HEK293T (cell line): ENCODE measurements around the gene SOX12.

Experiments used
- CTCF ChIA-PET: fragments of 350-600 bp; formaldehyde crosslinking; extraction: SDS; loops from one replicate; lab custom pipeline; 2021; ENCODE audit warnings: antibody characterized with exemption, inconsistent platforms; lab: Yijun Ruan, JAX
- POLR2A ChIA-PET: fragments of 350-600 bp; formaldehyde crosslinking; extraction: SDS; loops from one replicate; lab custom pipeline; 2020; ENCODE audit warnings: antibody characterized with exemption, inconsistent platforms; lab: Yijun Ruan, JAX
- DNase-seq: peaks from one replicate; pipeline ENCODE4 v3.0.0; 2012; ENCODE audit warnings: mixed read lengths; ENCODE audit errors: extremely low spot score
- ARNT ChIP-seq: fragments of 450-650 bp; IDR thresholded peaks from 2 replicates; pipeline ENCODE4 v1.6.1; 2017; ENCODE audit warnings: mild to moderate bottlenecking
- BHLHE40 ChIP-seq: fragments of 450-650 bp; IDR thresholded peaks from 2 replicates; pipeline ENCODE4 v1.6.1; 2016; ENCODE audit warnings: mild to moderate bottlenecking, moderate library complexity, borderline replicate concordance
- CTBP1 ChIP-seq: fragments of 450-650 bp; IDR thresholded peaks from 2 replicates; pipeline ENCODE4 v1.6.1; 2016; ENCODE audit warnings: borderline replicate concordance
- ELF4 ChIP-seq: fragments of 450-650 bp; IDR thresholded peaks from 2 replicates; pipeline ENCODE4 v1.6.1; 2017; ENCODE audit warnings: antibody characterized with exemption
- FOXA1 ChIP-seq: fragments of 450-650 bp; IDR thresholded peaks from 2 replicates; pipeline ENCODE4 v1.6.1; 2016; ENCODE audit warnings: mild to moderate bottlenecking
- FOXK2 ChIP-seq: fragments of 450-650 bp; IDR thresholded peaks from 2 replicates; pipeline ENCODE4 v1.6.1; 2016; ENCODE audit warnings: mild to moderate bottlenecking
- FOXM1 ChIP-seq: fragments of 450-650 bp; IDR thresholded peaks from 2 replicates; pipeline ENCODE4 v1.6.1; 2017; ENCODE audit warnings: mild to moderate bottlenecking, borderline replicate concordance
- HDGF ChIP-seq: fragments of 450-650 bp; IDR thresholded peaks from 2 replicates; pipeline ENCODE4 v1.6.1; 2017; ENCODE audit warnings: antibody characterized with exemption, borderline replicate concordance
- L3MBTL2 ChIP-seq: fragments of 450-650 bp; conservative IDR thresholded peaks from 2 replicates; pipeline ENCODE4 v1.6.1; 2016; ENCODE audit warnings: mild to moderate bottlenecking
- LEF1 ChIP-seq: fragments of 450-650 bp; IDR thresholded peaks from 2 replicates; pipeline ENCODE4 v1.6.1; 2017; ENCODE audit warnings: mild to moderate bottlenecking, borderline replicate concordance
- NFRKB ChIP-seq: fragments of 450-650 bp; IDR thresholded peaks from 2 replicates; pipeline ENCODE4 v1.6.1; 2016; ENCODE audit warnings: mild to moderate bottlenecking, moderate library complexity
- SP1 ChIP-seq: fragments of 450-650 bp; IDR thresholded peaks from 2 replicates; pipeline ENCODE4 v1.6.1; 2017
- SUZ12 ChIP-seq: fragments of 450-650 bp; IDR thresholded peaks from 2 replicates; pipeline ENCODE4 v1.6.1; 2016; ENCODE audit warnings: mild to moderate bottlenecking
- TARDBP ChIP-seq: fragments of 450-650 bp; IDR thresholded peaks from 2 replicates; pipeline ENCODE4 v1.6.1; 2016
- ZNF384 ChIP-seq: fragments of 450-650 bp; IDR thresholded peaks from 2 replicates; pipeline ENCODE4 v1.6.1; 2016
- TF ChIP-seq, protein P1 (sequence below): fragments of 450-650 bp; IDR thresholded peaks from 2 replicates; pipeline ENCODE4 v1.6.1; 2016

The SOX12 gene

DNA sequence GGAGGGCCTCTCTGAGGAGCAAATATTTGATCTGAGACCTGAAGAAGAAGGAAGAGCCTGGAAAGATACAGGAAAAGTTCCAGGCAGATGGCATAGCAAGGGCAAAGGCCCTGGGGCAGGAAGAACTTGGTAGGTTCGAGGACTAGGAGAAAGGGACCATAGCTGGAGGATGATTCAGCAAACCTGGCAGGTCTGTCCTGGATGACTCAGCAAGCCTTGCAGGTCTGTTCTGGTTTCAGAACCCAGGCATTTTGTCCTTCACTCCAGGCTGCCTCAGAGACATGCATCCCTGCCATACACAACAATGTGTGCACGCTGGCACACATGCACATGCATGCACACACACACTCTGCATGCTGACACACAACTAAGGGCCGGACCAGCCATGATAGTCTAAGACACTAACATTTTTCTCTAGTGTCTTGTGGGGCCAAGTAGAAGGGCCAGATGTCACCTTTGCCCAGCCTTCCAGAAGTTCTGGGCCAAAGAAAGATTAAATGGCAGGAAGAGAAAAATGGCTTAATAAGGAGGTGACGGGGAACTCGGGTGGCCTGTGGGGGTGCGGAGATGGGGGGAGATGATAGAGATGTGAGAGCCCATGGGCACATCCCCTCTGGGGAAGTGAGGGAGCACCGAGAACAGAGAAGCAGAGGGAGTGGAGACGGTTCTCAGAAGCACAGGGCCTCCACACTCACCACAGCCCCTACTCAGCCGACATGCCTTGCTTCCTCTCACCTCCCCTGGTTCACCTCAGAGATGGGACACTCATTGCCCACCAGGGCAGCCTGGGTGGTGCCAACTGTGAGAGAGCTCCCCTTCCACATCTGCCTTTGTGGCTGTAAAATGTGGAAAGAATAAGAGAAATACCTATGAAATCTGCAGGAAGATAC, 39.8 kb downstream of the SOX12 start:
- no peak for DNase-seq
- POLR2A ChIA-PET: no interaction called here
- no peak for TF ChIP-seq FOXM1
- TF ChIP-seq CTBP1: no peak
- no peak for TF ChIP-seq ZNF384
- no peak for TF ChIP-seq SP1
- no peak for TF ChIP-seq SUZ12
- no peak for TF ChIP-seq BHLHE40
- TF ChIP-seq FOXK2: no peak
- no peak for TF ChIP-seq NFRKB
- no peak for TF ChIP-seq FOXA1
- no peak for TF ChIP-seq L3MBTL2
- CTCF ChIA-PET: interaction anchor here (0.6 kb wide), 1 partner anchor 123 kb away, joined by 4 read pairs; no protein-coding TSS in a partner anchor

- ChIA-PET POLR2A (no interaction called here), CTCF (interaction anchor here (0.6 to 1.3 kb wide), 2 partner anchors 8 to 122 kb away, joined by 4 read pairs; no protein-coding TSS in a partner anchor)
- TF ChIP-seq CTBP1 (no peak), FOXM1 (no peak), L3MBTL2 (no peak), TARDBP (no peak), HDGF (no peak), FOXK2 (no peak), ZNF384 (no peak), FOXA1 (no peak), SP1 (no peak), SUZ12 (no peak), LEF1 (no peak), ELF4 (no peak), ARNT (no peak), BHLHE40 (no peak), NFRKB (no peak)
- TF ChIP-seq, protein P1, sequence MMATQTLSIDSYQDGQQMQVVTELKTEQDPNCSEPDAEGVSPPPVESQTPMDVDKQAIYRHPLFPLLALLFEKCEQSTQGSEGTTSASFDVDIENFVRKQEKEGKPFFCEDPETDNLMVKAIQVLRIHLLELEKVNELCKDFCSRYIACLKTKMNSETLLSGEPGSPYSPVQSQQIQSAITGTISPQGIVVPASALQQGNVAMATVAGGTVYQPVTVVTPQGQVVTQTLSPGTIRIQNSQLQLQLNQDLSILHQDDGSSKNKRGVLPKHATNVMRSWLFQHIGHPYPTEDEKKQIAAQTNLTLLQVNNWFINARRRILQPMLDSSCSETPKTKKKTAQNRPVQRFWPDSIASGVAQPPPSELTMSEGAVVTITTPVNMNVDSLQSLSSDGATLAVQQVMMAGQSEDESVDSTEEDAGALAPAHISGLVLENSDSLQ: no peak
- DNase-seq: no peak
These were observed 40.8 kb downstream of the SOX12 start for GRCh38 chr20:366041-366718.

GRCh38 chr20:366719-367485, 41.5 kb downstream of the SOX12 start:
- ChIA-PET POLR2A (no interaction called here), CTCF (interaction anchor here (1.3 kb wide), 1 partner anchor 8 kb away, joined by 4 read pairs; no protein-coding TSS in a partner anchor)
- TF ChIP-seq TARDBP (no peak), FOXM1 (no peak), ELF4 (no peak), FOXK2 (no peak), CTBP1 (no peak), HDGF (no peak), LEF1 (no peak), FOXA1 (no peak), SUZ12 (no peak), ZNF384 (no peak)
- DNase-seq: no peak

- ChIA-PET CTCF (no interaction called here), POLR2A (no interaction called here)
- no peak for DNase-seq
- no peak for TF ChIP-seq TARDBP
- no peak for TF ChIP-seq NFRKB
- TF ChIP-seq SP1: no peak
- TF ChIP-seq CTBP1: no peak
- TF ChIP-seq ARNT: no peak
These were observed 42.1 kb downstream of the SOX12 start for GRCh38 chr20:367486-367887.

- DNase-seq: no peak
- CTCF ChIA-PET: interaction anchor here (0.6 kb wide), 1 partner anchor 154 kb away, joined by 8 read pairs; no protein-coding TSS in a partner anchor
- POLR2A ChIA-PET: interaction anchor here (1.0 to 1.3 kb wide), 2 partner anchors 11 to 21 kb away, joined by 3 to 7 read pairs; no protein-coding TSS in a partner anchor
- no peak for TF ChIP-seq NFRKB
- no peak for TF ChIP-seq FOXK2
- no peak for TF ChIP-seq SUZ12
- TF ChIP-seq HDGF: no peak
- no peak for TF ChIP-seq SP1
- TF ChIP-seq ARNT: no peak
- no peak for TF ChIP-seq CTBP1
- TF ChIP-seq BHLHE40: no peak
- TF ChIP-seq L3MBTL2: no peak
- TF ChIP-seq LEF1: no peak
- no peak for TF ChIP-seq ELF4
These were observed 43.6 kb downstream of the SOX12 start for GRCh38 chr20:368915-369314.

DNA sequence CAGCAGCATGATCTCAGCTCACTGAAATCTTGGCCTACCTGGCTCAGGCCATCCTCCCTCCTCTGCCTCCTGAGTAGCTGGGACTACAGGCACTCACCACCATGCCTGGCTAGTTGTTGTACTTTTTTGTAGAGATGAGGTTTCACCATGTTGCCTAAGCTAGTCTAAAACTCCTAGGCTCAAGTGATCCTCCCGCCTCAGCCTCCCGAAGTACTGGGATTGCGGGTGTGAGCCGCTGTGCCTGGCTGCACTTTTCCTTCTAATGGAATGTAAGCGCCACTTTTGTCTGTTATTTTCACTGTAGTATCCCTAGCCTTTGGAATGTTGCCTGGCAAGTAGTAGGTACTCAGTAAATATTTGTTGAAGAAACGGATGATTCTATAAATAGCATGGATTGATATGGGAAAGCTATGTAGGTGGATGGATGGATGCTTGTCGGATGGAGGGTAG, 44.8 kb downstream of the SOX12 start:
- TF ChIP-seq LEF1 (no peak), NFRKB (no peak), ARNT (no peak), FOXA1 (no peak), SUZ12 (no peak), FOXK2 (no peak), ZNF384 (no peak), BHLHE40 (no peak), HDGF (no peak), L3MBTL2 (no peak), CTBP1 (no peak)
- TF ChIP-seq, protein P1: no peak
- ChIA-PET POLR2A (interaction anchor here (0.7 to 4.0 kb wide), 5 partner anchors 8 to 37 kb away, joined by 3 to 15 read pairs (median 4); partner anchors contain the start of gene NRSN2), CTCF (no interaction called here)
- DNase-seq: no peak
